A673 (cell line): ENCODE measurements around the gene CHRM4. TPM values are rescaled to one million over a fixed set of nuclear protein-coding genes. Genes with fewer than 3 reads are reported as not detected.

ENCODE experiments used
- BruUV-seq: library from RNA; stranded (reverse); fragments of 400-500 nt; replicated peaks from 2 replicates; lab custom pipeline; 2021; lab: Mats Ljungman, UMichigan
- CTCF ChIA-PET: fragments of 300-600 bp; sonication (Branson Sonifier 250); formaldehyde crosslinking; loops from one replicate; lab custom pipeline; 2022; ENCODE audit warnings: antibody characterized with exemption; lab: Charles Lee
- POLR2A ChIA-PET: fragments of 300-600 bp; sonication (Branson Sonifier 250); formaldehyde crosslinking; loops from one replicate; lab custom pipeline; 2022; ENCODE audit warnings: antibody characterized with exemption; ENCODE audit not compliant: low non-redundant PET; lab: Charles Lee
- DNase-seq: peaks from one replicate; pipeline ENCODE4 v3.0.0-alpha.2; 2015; ENCODE audit warnings: low spot score
- H3K27ac ChIP-seq: fragments of 200-600 bp; sonication (generic); 2 replicates; pipeline ENCODE4 v1.5.1; 2016; ENCODE audit warnings: mixed run types, low read depth, mild to moderate bottlenecking, mixed read lengths, antibody characterized with exemption, low read length; ENCODE audit not compliant: poor library complexity, severe bottlenecking
- H3K27me3 ChIP-seq: fragments of 200-600 bp; sonication (generic); replicated peaks from 2 replicates; pipeline ENCODE4 v1.6.1; 2017; ENCODE audit warnings: mixed run types, low read depth, mild to moderate bottlenecking, mixed read lengths, antibody characterized with exemption, low read length; ENCODE audit not compliant: insufficient read depth, poor library complexity
- H3K36me3 ChIP-seq: fragments of 200-600 bp; sonication (generic); 2 replicates; pipeline ENCODE4 v1.6.1; 2016; ENCODE audit warnings: mixed run types, mild to moderate bottlenecking, mixed read lengths, antibody characterized with exemption, low read length; ENCODE audit not compliant: insufficient read depth, poor library complexity, severe bottlenecking
- H3K4me1 ChIP-seq: fragments of 200-600 bp; sonication (generic); 2 replicates; pipeline ENCODE4 v1.6.1; 2017; ENCODE audit warnings: mixed run types, mild to moderate bottlenecking, mixed read lengths, antibody characterized with exemption, low read length; ENCODE audit not compliant: insufficient read depth, poor library complexity, severe bottlenecking
- H3K4me3 ChIP-seq: fragments of 200-600 bp; sonication (generic); 2 replicates; pipeline ENCODE4 v1.5.1; 2016; ENCODE audit warnings: low read depth, mixed run types, mild to moderate bottlenecking, mixed read lengths, low read length; ENCODE audit not compliant: poor library complexity, severe bottlenecking
- H3K9me3 ChIP-seq: fragments of 200-600 bp; sonication (generic); 2 replicates; pipeline ENCODE4 v1.6.1; 2016; ENCODE audit warnings: mixed run types, low read depth, mild to moderate bottlenecking, mixed read lengths, antibody characterized with exemption, low read length; ENCODE audit not compliant: poor library complexity, severe bottlenecking
- CTCF ChIP-seq: fragments of 300-800, 200-600 bp; sonication (generic); conservative IDR thresholded peaks from 2 replicates; pipeline ENCODE4 v1.5.1; 2017; ENCODE audit warnings: low read depth, mild to moderate bottlenecking, antibody characterized with exemption, low read length, moderate library complexity, mixed read lengths
- EZH2 ChIP-seq: fragments of 200-600 bp; sonication (generic); IDR thresholded peaks from 2 replicates; pipeline ENCODE4 v1.6.1; 2017; ENCODE audit warnings: borderline replicate concordance, low read depth, mild to moderate bottlenecking, mixed read lengths, antibody characterized with exemption, low read length; ENCODE audit not compliant: poor library complexity, severe bottlenecking
- intact Hi-C: fragments of 100-400 bp; cut with micrococcal nuclease; formaldehyde crosslinking; loops from one replicate; pipeline ENCODE4 v1.10.0; 2022; ENCODE audit not compliant: unreplicated experiment
- total RNA-seq: library from RNA; stranded (reverse); gene quantifications from 2 replicates; pipeline ENCODE4 v1.2.3, GENCODE V29; 2021

Gene CHRM4
- total RNA-seq, 1 experiment from 2014 or later, result not detected

- Histone ChIP-seq H3K36me3 (no peaks in the 10 kb centered on the region), H3K4me3 (peak overlapping the region; percentile 51), H3K9me3 (no peaks in the 10 kb centered on the region), H3K27ac (no peak overlapping the region), H3K4me1 (peaks cover 39% of the 10 kb centered on the region), H3K27me3 (peaks cover 49% of the 10 kb centered on the region)
- peak; percentile 64 for DNase-seq
- CTCF ChIA-PET, result interaction anchor here (0.6 to 2.3 kb wide), 9 partner anchors 7 to 170 kb away, joined by 3 to 16 read pairs (median 4); no protein-coding TSS in a partner anchor
- TF ChIP-seq EZH2 (peak; percentile 79), CTCF (no peak)
- BruUV-seq, result no TSS peak
- POLR2A ChIA-PET, result no interaction called here
- intact Hi-C loops, result no loop called here
Observed at GRCh38 chr11:46390331-46391171, 1.0 kb downstream of the CHRM4 start.

- H3K4me1 ChIP-seq, result peaks cover 39% of the 10 kb centered on the region
- POLR2A ChIA-PET, result interaction anchor here (0.5 kb wide), 1 partner anchor 794 kb away, joined by 6 read pairs; no protein-coding TSS in a partner anchor
- BruUV-seq, result no TSS peak
- H3K36me3 ChIP-seq, result no peaks in the 10 kb centered on the region
- TF ChIP-seq EZH2, result peak; percentile 43
- peak; percentile 100 for TF ChIP-seq CTCF
- H3K27ac ChIP-seq, result no peak overlapping the region
- intact Hi-C loops, result loop anchor here (1.0 to 10.0 kb wide), 6 partner anchors 139 to 965 kb away; partner anchors contain the start of gene MYBPC3
- H3K27me3 ChIP-seq, result peaks cover 49% of the 10 kb centered on the region
- peak overlapping the region; percentile 51 for H3K4me3 ChIP-seq
- CTCF ChIA-PET, result interaction anchor here (0.6 to 1.9 kb wide), 13 partner anchors 16 to 311 kb away, joined by 3 to 16 read pairs (median 3); partner anchors contain the start of genes AMBRA1 and ZNF408
- H3K9me3 ChIP-seq, result no peaks in the 10 kb centered on the region
- DNase-seq, result peak; percentile 94
Observed at GRCh38 chr11:46389450-46390330, 1.9 kb downstream of the CHRM4 start.
